ENCODE data around the gene DIRAS1.
"Not testable (repeated sequence)": the region's sequence is repeated elsewhere in the genome, so short reads cannot be mapped to it uniquely, and the experiment has no call there.

DIRAS1 gene

DNA sequence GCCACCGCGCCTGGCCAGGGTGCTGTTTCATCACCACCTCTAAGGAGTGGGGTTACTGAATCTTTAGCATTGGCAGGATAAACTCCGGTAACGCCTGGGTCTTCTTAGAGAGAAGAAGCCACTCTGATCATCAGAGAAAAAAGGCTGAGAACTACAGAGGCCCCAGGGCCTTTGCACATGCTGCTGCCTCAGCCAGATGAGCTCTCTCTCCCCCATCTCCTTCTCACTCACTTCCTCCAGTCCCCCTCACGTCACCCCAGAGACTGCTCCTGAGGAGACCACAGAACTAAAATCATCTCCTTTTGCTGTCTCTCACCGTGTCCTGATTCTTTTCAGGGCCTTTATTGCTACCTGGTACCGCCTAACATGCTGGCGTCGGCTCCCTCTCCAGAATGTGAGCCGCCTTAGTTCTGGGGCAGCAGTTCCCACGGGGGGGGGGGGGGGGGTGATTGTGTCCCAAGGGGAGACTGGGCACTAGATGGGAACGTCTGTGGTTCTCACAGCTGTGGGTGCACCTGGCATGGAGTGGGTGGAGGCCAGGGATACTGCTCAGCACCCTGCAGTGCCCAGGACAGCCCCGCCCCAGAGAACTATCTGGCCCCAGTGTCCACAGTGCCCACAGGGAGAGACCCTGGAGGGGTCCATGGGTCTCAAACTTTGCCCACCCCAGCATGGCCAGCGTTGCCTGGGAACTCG is 5.1 kb upstream of the DIRAS1 start:
- no peak for DNase-seq

DNA sequence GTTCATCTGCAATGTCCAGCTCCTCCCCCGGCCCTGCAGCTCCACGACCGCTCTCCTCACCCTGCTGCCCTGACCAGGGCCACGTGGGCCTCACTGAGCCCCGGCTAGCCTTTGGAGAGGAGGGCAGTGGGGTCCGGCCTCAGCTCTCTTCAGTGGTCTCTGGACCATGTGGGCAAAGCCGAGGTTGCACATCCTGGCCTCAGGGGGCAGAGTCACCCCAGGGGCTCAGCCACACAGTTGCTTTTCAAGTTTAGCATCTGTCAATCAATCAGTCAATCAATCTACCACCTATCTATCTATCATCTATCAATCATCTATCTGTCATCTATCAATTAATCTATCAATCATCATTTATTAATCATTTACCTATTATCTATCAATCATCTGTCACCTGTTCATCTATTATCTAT is 3.0 kb upstream of the DIRAS1 start:
- DNase-seq, result no peak

DNA sequence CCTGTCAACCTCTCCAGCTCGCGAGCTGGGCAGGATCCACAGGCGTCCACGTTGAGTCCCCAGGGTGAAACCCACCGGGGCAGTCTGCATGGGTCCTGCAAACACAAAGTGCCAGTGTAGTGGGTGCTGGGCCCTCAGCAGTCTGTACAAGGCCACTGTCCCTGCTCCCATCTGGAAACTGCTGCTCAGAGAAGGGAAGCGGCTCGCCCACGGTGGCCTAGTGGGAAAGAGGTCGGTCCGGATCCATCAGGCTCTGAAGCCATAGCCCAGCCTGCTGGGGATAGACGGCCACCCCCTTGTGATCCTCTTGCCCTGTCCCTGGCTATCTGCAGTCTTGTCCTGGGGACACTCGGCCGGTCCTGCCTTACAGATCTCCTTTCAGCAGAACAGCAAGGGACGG is 2.6 kb upstream of the DIRAS1 start:
- no peak for DNase-seq

DNA sequence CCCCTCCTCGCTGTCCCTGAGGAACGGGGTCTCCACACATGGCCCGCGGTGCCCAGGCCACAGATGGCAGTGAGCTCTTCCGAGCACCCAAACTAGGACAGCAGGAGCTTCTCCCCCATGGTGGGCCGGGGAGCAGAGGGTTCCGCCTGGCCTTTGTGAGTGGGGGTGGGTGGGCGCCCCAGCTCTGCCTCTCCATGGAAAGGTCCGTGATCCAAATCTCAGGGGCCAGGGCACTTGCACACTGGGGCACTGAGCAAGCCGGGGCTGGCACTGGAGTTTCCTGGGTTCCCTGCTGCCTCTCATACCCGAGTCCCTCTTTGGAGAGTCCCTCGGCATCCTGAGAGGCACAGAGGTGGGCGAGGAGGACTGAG is 2.2 kb upstream of the DIRAS1 start:
- no peak for DNase-seq

DNA sequence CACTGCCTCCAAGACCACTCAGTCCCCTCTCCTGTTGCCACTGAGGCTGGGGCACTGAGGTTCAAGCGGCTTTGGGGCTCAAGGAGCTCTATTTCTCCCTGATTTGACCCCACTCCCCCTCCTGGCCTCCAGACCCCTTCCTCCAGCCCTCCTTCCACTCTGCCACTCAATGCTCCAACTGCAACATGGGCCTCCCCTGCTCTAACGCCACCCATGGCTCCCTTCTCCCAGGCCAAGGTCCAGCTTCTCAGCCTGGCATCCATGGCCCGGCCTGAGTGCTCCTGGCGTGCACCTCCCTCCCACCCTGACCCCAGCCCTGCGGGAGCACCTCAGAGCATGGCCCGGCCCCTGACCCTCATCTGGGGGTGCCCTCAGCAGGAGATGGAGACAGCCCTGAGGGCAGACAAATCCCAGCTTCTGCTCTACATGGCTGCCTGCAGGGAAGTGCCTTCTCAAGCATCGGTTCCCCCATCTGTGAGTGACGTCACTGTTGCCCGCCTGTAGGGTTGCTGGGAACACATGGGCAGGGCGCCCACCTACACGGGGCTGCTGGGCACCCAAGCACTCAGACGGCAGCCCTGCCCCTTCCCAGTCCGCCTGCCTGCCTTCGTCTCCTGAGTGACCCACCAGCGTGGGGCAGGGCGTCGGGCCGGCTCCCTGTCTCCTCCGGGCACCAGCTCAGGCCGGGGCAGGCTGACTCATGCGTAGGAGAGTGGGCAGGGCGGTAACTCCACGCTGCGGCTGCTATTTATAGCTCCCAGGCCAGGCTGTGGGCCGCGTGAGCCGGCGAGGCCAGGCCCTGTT is 1.6 kb upstream of the DIRAS1 start:
- DNase-seq, result no peak

DNA sequence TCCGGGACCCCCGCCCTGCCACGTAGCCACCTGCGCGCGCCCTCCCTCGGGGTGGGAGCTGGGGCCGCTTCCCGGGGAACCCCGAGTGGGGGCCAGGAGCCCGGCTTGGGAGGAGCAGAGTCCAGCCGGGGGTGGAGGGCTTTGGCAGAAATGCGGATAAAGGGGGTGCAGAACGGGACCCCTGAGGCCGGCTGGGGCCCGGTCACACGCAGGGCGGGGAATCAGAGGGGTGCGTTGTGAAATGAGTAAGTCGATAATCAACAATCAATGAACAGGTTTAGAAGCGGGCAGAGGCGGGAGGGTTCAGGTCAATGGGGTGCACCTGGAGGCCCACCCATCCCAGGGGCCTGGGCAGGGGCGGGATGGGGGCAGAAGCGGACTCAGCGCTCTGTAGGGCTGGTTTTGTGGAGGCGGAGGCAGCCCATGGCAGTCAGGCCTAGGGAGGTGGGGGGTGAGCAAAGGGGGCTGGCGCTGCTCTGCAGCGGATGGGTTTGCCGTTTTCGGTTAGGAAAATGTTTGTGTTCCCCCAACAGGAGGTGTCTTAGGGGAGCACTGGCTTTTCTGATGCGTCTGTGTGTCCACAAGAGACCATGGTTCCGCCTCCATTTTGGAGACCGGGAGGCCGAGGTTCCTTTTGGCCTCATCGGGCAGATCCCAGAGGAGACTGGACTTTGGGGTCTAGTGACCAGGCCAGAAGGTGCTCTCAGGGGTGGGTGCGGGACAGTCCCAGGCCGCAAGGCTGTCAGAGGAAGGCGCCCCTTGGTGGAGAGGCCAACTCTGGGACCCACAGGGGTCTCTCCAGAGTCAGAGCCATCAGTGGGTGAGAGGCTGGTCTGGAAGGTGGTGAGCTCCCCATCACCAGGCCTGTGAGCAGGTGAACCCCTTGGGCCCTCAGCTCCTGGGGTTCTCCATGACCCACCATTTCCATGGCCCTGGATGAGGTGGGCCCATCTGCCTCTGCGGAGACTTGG is 683 bp upstream of the DIRAS1 start:
- DNase-seq, result no peak

DNA sequence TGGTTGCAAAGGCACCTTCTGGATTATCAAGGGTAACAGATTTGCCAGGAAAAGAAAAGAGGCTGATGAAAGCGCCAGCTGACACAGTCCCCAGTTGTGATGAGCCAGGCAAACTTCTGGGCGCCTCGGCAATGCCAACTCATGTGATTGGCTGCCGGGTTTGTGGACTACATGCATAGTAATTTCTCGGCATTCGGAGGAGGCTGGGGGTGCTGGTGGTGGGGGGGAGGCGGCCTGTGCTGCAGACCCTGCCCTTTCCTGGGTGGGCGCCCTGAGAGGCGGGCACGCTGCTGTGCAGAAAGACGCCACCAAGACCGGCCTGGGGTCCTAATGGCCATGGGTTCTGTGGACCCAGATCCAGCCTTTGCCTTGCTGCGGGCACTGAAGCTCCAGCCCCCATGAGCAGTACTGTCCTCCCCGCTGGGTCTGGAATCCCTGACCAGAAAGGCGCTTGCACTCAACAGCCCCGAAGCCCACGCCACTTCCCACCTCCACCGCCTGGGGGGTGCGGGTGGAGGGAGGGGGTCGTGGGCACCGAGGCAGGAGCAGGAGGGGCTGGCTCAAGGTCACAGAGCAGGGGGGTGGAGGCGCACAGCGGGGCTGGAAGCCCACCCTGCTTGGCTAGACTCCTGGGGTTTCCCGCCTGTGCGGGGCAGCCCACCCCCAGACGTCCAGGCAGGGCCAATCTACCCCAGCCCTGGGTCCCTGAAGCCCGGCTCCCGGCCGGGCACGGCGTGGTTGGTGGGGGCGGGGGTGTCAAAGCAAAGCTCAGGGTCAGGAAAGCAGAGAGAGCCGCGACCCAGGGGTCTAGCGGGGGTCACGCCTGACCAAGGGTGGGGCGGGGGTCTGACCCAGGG is 1.0 kb downstream of the DIRAS1 start:
- no peak for DNase-seq

DNA sequence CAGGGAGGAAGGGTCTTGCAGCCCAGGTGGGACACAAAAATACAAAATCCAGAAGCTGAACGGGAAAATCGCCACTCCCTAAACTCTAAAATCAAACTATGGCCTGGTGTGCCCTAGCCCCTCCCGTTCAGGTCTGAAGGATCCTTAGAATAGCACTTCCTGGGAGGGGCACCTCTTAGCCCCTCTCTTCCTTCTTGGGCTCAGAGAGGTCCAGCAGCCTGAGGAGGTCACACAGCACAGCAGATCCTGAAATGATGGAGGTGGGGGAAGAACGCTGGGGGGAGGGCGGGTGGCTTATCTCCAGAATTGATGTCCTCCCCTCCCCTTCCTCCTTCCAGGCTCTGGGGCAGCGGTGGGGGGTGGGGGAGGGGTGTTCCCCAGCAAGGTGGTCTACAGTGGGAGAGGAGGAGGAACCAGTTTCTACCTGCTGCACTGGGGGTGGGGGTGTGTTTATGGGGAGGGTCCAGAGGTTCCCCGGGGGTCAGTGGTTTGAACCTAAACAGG is 1.9 kb downstream of the DIRAS1 start:
- DNase-seq, result no peak

DNA sequence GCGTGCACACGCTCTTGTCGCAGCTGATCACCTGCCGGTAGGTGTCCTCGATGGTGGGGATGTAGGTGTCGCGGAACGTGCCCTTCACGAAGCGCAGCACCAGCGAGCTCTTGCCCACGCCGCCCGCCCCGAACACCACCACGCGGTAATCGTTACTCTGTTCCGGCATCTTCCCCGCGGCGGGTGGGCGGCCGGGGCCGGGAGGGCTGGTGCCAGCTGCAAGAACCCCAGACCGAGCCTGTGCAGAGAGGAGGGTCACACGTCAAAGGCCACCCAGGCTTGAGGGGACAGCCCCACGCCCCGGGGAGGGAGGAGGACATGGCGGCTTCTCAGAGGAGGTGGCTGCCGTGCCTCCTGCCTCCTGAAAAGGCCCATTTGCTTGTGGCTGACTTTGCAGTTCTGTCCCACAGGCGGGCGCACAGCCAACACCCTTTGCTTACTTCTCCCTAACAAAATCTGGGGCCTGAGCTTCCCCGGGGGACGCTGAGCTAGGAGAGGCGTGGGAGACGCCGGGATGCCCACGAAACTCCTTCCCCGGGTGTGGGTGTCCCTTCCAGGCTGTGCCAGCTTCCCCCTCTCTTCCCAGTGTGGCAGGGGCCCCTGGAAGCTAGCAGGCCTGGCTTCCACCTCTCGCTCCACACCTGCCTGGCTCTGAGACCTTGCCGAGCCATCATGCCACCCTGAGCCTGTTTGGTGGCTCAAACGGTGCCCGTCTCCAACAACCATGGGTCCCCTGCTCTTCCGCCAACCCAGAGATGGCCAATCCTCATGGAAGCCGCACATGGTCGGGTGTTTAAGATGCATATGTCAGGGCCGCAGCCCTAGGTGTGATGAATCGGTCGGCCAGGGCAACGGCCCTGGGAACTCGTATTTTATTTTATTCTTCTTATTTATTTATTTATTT is 3.3 kb downstream of the DIRAS1 start:
- DNase-seq, result no peak

DNA sequence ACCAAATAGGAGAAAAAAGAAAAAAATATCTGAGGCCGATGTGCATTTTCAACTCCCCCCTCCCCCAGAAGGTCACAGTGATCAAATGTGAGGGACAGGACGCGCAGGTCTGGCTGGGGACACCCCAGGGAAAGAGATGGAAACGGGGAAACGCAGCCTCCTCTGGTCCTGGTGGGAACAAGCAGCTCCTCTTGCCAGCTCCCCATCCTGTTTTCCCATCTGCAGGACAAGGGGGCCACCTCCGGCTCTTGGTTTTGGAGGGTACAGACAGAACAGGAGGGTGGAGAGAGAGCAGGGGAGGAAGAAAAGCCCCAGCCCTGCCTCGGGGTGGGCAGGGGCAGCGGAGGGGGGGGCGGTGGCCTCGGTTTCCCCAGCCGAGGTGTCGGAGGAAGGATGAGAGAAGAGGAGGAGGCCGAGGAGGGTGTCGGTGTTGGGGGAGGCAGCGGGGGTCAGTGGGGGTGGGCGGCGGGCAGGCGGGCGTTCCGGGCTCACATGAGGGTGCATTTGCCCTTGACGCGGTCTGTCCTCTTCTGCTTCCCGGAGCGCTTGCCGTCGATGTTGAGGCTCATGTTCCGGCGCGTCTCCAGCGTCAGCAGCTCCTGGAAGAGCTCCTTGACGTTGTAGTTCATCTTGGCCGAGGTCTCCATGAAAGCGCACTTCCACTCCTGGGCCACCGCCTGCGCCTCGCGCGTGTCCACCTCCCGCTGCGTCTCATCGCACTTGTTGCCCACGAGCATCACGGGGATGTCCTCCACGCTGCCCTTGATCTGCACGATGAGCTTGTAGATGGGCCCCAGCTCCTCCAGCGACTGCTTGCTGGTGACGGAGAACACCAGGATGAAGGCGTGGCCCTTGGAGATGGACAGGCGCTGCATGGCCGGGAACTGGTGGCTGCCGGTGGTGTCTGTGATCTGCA is 4.2 kb downstream of the DIRAS1 start:
- no peak for DNase-seq

DNA sequence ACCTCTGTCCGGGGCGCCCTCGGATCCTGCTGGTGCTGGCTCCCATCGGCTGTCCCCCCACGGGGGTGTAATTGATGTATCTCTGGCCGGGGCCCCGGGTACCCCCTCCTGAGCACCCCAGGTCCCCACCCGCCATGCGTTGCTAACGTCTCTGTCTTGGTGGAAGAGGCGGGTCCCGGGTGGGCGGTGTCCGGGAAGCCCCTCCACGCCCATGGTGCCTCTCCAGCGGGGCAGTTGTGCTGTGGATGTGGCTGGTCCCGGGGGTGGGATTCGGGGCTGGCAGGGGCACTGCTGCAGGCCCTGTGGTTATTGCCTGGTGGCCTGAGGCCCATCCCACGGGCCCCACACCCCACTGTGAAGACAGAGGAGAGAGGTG is 4.9 kb downstream of the DIRAS1 start:
- no peak for DNase-seq

DNA sequence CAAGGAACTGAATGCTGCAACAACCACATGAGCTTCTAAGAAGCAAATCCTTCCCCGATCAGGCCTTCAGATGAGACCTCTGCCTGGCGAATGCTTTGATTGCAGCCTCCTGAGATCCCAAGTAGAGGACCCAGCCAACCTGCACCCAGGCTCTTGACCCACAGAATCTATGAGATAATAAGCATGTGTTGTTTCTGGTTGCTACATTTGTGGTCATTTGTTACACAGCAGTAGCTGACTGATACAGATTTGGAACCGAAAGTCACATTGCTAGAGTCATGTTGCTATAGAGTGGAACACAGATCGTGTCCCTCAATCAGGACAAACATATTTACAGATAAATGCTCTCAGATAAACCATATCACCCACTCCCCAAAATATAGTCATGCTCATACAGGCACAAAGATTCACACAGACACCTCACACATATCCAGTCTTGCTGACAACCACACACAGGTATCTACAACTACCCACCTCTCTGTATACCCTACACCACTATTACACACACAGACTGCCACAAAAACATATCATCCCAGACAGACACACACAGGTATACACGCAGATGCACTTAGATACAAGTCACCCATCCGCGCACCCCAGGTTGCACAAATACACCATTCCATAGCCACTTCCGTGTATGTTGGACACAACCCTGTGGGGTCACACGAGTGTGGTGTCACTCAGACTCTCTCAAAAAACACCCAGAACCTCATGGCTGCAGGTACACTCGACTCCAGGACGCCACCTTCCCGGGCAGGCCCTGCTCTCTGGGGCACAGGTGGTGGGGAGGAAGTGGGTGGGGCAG is 5.5 kb downstream of the DIRAS1 start:
- DNase-seq, result no peak

DNA sequence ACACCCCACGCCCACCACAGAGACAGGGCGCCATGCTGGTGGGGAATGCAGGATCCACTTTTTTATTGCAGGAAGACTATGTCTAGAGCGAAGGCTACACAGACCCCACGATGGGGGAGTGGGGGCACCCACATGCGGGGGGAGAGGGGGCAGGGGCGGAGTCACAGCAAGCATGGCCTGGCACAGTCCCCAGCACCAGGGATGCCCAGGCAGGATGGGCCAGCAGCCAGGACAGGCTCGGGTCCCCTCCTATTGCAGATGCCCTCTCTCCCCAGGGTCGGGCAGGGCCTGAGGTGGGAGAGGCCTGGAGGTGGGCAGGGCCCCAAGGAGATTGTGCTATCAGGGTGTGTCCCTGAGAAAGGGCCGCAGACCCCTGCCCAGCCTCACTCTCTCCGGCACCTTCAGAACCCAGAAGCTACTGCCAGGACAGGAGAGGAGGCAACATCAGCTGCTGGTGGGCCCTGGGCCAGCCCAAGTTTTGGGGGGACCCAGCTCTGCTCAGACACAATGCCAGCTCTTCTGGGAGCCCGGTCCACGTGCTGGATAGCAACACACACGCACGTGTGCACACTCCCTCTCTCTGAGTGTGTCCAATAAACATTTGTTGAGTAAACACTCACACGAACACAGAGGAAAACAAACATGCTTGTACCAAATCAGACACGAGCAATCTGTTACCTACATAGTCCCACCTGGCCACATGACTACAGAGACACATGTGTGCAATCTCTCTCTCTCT is 6.5 kb downstream of the DIRAS1 start:
- no peak for DNase-seq

DNA sequence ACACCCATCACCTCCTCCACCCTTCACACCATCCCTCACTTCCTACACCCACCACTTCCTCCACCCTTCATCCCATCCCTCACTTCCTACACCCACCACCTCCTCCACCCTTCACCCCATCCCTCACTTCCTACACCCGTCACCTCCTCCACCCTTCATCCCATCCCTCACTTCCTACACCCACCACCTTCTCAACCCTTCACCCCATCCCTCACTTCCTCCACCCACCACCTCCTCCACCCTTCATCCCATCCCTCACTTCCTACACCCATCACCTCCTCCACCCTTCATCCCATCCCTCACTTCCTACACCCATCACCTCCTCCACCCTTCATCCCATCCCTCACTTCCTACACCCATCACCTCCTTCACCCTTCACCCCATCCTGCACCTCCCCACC is 7.1 kb downstream of the DIRAS1 start:
- not testable (repeated sequence) for DNase-seq

DNA sequence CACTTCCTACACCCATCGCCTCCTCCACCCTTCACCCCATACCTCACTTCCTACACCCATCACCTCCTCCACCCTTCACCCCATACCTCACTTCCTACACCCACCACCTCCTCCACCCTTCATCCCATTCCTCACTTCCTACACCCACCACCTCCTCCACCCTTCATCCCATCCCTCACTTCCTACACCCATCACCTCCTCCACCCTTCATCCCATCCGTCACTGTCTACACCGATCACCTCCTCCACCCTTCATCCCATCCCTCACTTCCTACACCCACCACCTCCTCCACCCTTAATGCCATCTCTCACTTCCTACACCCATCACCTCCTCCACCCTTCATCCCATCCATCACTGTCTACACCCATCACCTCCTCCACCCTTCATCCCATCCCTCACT is 8.0 kb downstream of the DIRAS1 start:
- DNase-seq, result not testable (repeated sequence)

DNA sequence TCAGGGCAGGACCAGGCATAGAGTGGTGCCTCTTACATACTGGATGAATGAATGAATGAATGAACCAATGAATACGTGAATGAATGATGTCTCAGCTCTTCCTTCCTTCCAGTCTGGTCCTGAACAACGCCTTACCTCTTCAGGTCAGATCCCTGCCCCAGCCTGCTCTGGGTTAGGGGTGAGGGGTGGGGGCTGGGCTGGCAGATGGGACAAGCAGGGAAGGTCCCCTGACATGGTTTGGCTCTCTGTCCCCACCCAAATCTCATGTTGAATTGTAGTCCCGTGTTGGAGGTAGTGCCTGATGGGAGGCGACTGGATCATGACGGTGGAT is 9.3 kb downstream of the DIRAS1 start:
- DNase-seq, result no peak

DNA sequence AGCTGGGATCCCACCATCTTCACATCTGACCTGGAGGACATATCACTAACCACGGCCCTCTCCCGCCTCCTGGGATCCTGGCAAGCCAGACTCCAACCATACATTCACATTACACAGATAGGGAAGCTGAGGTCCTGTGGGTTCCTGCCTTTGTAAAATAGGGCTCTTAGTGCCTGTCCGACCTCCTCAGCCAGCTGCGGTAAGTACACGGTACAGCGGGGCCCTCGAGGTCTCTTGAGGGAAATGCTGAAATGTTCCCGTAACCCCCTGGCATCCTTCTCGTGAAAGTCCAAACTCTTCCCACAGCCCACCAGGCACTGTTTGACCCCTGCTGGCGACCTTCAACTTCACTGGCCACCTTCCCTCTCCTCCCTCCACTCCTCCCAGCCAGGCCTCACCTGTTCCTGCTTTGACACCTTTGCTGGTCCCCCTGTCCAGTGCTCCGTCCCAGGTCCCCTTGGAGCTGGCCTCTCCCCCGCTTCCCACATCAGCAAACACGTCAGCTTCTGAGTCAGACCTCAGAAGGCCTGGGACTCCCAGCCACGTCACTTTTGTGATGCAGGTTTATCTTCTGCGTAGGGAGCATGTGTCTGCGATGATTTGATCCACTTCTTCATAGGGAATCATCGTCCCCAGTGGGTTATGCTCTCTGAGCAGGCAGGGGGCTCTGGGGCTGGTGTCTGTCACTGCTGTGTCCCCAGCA is 9.8 kb downstream of the DIRAS1 start:
- no peak for DNase-seq

DNA sequence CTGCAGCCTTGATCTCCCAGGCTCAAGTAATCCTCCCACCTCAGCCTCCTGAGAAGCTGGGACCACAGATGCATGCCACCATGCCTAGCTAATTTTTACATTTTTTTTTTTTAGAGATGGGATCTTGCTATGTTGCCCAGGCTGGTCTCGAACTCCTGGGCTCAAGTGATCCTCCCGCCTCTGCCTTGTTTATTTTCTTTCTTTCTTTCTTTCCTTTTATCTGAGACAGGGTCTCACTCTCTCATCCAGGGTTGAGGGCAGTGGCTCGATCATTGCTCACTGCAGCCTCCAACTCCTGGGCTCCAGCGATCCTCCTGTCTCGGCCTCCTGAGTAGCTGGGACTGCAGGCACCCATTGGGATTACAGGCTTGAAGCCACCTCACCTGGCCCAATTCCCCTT is 14.9 kb downstream of the DIRAS1 start:
- no peak for DNase-seq
